Tibial nerve (tissue), 3 donors: Measurements from ENCODE around the gene HAUS7.

ENCODE experiments used
- POLR2A ChIP-seq, 2 donors: fragments of 450-650 bp; IDR thresholded peaks; one replicate each; pipeline ENCODE4 v1.6.1; 2017; ENCODE audit warnings: antibody characterized with exemption in 2 of 2, mild to moderate bottlenecking in 2 of 2, moderate library complexity in 2 of 2
- TF ChIP-seq, protein P1 (sequence below), 5 experiments: fragments of 200-600 bp in 3 of 5; fragments of 450-650 bp in 2 of 5; sonication (generic) in 3 of 5; IDR thresholded peaks; one replicate each; pipeline ENCODE4 v1.5.1; 2016 to 2019; ENCODE audit warnings: antibody characterized with exemption in 5 of 5, mild to moderate bottlenecking in 3 of 5, moderate library complexity in 2 of 5

GRCh38 chrX:153445856-153446635, 24.3 kb downstream of the HAUS7 start, which contains the start of gene TREX2:
- TF ChIP-seq, protein P1, sequence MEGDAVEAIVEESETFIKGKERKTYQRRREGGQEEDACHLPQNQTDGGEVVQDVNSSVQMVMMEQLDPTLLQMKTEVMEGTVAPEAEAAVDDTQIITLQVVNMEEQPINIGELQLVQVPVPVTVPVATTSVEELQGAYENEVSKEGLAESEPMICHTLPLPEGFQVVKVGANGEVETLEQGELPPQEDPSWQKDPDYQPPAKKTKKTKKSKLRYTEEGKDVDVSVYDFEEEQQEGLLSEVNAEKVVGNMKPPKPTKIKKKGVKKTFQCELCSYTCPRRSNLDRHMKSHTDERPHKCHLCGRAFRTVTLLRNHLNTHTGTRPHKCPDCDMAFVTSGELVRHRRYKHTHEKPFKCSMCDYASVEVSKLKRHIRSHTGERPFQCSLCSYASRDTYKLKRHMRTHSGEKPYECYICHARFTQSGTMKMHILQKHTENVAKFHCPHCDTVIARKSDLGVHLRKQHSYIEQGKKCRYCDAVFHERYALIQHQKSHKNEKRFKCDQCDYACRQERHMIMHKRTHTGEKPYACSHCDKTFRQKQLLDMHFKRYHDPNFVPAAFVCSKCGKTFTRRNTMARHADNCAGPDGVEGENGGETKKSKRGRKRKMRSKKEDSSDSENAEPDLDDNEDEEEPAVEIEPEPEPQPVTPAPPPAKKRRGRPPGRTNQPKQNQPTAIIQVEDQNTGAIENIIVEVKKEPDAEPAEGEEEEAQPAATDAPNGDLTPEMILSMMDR (IDR thresholded peaks at IDR 0.05), result no peak
- TF ChIP-seq POLR2A (IDR thresholded peaks at IDR 0.05), result no peak
